HG02870 (cell line): ENCODE data around the gene GPR101.

ENCODE experiments used
- ATAC-seq: cut with Tn5 transposase; IDR thresholded peaks from one replicate; pipeline ENCODE4 v1.9.1; 2021; ENCODE audit warnings: mild to moderate bottlenecking, moderate library complexity; ENCODE audit not compliant: unreplicated experiment

GPR101 gene, protein sequence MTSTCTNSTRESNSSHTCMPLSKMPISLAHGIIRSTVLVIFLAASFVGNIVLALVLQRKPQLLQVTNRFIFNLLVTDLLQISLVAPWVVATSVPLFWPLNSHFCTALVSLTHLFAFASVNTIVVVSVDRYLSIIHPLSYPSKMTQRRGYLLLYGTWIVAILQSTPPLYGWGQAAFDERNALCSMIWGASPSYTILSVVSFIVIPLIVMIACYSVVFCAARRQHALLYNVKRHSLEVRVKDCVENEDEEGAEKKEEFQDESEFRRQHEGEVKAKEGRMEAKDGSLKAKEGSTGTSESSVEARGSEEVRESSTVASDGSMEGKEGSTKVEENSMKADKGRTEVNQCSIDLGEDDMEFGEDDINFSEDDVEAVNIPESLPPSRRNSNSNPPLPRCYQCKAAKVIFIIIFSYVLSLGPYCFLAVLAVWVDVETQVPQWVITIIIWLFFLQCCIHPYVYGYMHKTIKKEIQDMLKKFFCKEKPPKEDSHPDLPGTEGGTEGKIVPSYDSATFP

GRCh38 chrX:137033774-137034507 is at the start of gene GPR101:
Gene GPR101, minus strand, starts transcription at chrX:137033995. Its CDS starts 2,321 bp downstream, at chrX:137031674.
- no peak for ATAC-seq

DNA sequence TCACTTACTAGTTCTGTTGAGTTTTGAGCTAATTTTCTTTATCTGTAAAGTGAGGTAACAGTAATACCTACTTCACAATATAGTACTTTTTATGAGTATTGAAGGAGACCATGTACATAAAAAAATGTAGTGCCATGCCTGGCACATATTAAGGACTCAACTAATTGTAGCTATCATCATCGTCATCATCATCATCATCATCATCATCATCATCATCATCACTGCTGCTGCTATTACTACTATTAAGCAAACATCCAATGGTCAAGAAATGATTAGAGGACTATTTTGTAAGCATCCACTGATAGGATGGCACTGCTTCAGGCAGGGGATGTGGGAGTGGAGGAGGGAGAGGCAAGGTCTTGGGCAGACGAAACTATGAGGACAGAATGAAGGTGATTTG is 47.4 kb upstream of the GPR101 start:
- ATAC-seq, result no peak

DNA sequence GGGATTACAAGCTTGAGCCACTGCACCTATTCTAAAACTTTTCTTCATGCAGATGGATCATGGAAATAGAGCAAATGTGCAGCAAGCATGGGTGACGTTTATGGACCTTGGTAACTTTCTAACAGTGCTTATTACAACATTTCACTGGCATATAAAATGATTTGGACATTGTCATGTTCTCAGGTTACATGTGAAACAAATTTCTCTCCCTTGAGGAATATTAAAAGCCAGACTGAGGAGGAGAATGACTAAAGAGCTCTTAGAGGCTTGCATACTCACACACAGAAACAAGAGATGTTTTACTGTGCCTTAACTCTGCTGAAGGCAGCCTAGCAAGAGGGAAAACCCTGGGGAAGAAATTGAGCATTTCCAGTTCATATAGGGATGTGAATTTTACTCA is 38.6 kb upstream of the GPR101 start:
- no peak for ATAC-seq

DNA sequence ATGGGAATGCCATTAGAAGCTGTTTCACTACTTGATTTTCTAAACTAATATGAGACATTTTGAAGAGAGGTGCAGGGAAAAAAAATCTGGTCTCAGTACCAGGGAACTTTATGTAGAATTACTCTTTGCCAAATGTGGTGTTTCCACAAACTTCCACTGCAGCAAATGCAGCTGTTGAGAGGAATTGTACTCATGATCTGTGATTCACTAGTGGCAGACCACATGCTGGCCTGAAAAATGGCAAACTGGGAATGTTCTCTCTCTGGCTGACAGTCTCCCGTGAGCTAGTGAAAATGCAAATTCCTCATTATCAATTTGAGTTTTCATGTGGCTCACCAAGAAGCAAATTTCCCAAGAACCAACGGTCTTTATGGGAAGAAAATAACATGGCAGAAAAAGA is 37.8 kb upstream of the GPR101 start:
- ATAC-seq, result no peak

DNA sequence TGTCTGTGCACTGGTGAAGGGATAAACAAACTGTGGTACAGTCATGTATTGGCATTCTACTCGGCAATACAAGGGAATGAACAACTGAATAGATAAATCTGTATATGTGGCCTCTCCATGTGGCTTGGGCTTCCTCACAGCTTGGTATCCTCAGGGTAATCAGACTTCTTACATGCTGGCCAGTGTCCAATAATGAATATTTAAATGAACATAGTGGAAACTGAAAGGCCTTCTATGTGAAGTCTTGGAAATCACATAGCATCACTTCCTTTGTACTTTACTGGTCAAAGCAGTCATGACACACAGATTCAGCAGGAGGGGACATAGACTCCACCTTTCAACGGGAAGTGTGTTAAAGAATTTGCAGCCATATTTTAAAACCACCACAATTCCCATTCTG is 33.4 kb upstream of the GPR101 start:
- ATAC-seq, result no peak

- no peak for ATAC-seq
Measured at GRCh38 chrX:137062915-137063617, 29.3 kb upstream of the GPR101 start.

DNA sequence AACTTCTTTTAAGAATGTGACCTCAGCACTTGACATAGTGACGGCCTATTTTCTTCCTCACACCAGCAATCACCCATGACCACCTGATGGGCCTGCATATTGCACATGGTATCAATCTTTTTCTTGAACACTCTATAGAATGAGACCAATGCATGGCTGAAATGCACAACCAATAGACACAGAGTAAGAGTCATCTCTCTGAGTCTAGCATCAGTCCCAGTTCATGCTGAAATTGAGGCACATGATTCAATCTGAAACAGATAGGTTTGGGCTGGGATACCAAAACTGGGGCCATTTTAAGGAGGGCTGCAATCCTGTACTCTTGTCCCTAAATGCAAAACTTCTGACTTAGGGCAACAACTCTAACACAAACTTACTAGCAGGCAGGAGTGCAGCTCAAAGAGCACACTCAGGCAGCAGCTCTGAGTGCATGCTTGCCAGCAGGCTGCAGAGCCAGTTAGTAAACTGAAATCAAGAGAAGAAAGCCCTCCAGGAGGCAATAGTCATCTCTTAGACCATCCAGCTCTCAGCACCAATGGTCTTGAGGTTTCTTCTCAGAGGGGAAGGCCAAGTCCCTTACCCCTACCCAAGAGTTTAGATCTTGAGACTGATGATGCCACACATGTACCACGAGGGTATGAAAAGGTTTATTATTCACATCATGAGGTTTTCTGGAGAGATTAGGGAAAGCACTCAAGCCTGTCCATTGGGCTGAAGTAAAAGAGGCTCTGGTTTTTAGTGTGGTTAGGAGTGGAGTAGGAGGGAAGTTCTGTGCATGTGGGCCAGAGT is 24.7 kb upstream of the GPR101 start:
- no peak for ATAC-seq

GRCh38 chrX:137052643-137053235 is 18.9 kb upstream of the GPR101 start:
- peak; percentile 11 for ATAC-seq

GRCh38 chrX:137051978-137052642 is 18.3 kb upstream of the GPR101 start:
- peak; percentile 91 for ATAC-seq

DNA sequence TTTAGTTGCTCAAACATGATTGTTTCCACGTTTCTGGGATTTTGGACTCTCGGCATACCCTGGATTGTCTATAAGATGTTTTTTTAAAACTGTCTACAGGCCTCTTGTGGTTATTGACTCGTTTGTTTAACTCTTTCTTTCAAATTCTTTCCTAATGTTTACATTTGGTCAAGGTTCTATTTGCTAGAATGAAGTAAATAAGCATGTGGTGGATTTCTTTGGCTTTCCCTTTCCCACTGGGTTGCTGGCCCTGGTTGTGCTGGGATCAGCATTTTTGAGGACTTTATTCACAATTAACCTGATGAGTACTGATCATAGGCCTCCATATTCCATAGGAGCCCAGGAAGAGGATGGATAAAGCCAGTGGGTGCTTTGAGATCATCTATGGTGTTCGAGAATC is 11.1 kb upstream of the GPR101 start:
- no peak for ATAC-seq

DNA sequence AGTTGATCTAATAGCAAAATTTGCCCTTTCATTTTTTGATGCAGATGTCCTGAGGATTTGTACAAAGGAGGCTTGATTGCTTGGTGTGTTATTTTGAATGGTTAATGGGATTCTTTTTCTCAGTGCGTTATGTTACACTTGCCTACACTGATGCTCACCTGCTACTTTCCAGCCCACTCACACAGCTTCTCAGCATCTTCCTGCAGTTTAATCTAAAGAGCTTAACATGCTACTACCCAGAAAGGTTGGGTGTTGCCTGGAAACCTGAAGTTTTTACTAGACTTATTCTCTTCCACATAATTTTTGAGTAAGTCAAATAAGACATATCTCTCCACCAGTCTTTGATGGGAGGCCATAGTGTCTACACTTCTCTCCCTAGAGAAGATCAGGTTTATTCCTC is 9.9 kb upstream of the GPR101 start:
- no peak for ATAC-seq

DNA sequence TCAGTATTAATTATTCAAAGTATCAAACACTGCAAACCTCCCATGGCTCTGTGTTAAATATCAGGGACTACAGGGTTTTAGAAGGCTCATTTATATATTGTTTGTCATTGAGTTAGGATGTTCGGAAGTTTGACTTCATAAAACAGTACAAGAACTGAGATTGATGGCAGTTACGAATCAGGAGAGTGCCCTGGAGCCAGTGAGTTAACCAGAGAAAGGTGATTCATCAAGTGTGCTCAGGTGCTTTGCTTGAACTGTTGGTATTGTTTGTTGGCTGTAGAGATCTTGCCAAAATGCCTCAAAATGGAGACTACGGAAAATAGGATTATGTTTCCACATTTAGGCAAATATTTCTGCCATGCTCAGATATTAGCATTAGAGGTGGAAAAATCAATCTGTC is 7.5 kb upstream of the GPR101 start:
- no peak for ATAC-seq

- no peak for ATAC-seq
Measured at GRCh38 chrX:137040113-137040794, 6.5 kb upstream of the GPR101 start.

GRCh38 chrX:137034508-137034872 is 695 bp upstream of the GPR101 start:
- no peak for ATAC-seq

DNA sequence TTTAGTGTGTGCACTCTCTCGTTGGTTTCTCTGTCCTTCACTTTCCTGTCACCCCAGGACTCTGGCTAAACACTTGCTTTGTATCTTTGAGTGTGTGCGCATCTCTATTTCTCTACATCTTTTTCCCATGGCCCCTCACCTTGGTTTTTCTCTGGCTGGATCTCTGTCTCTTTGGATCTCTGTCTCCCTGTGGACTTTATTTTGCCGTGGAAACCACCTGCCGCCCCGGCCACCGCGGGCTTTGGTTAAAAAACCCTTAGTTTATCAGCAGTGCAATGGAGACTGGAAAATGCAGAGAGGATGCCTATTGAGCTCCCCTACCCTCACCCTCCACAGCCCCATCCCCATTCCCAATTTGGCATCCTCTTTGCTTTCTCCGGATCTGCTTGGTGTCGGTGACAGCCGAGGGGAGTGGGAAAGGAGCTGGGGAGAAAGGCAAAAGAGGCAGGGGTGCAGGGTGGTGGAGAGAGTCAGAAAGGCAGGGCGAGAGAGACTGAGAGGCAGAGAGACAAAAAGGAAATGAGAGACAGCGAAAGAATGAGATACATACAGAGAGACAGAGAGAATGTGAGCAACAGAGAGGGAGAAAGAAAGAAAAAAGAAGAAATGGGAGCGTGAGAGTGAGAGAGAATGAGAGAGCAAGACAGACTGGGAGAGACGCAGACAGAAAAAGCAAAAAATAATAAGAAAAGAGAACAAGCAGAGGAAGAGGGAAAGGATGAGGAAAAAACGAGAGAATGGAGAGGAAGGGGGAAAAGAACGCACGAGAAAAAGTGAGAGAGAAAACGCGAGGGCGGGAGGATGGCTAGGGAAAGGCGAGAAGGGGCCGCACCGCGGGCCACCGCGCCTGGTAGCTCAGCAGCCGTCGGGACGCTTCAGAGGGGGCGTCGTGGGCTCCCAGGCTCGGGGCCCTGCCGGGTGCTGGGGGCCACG is 688 bp downstream of the GPR101 start:
- no peak for ATAC-seq

- ATAC-seq, result no peak
Measured at GRCh38 chrX:137032341-137032694, 1.5 kb downstream of the GPR101 start.

GRCh38 chrX:137031517-137032340 is 2.1 kb downstream of the GPR101 start:
- no peak for ATAC-seq
